ENCODE results near the gene VTI1A. TPM values are rescaled to one million over a fixed set of nuclear protein-coding genes. Genes with fewer than 3 reads are reported as not detected.

The VTI1A gene
- total RNA-seq, 2 donors from 2014 or later = 21.0 to 29.6 TPM

DNA sequence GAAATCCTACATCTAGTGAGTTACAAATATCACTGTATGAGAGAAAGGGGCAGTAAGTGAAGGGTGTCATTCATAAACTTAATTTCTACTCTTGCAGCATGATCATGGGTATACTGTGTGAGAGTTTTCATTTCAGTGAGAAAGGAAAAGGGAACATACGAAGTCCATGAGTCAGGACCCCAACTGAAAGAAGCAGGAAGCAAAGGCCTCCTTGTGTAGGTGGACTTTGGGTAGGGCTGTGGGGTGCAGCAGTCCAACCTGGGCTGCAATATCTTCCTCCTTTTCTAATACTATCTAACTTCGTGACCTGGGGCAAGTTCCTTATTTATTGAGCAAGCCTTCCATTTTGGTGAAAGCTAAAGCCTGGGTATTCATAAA, 254.9 kb downstream of the VTI1A start:
- H3K9me3 ChIP-seq = no peaks in the 10 kb centered on the region
- no peaks in the 10 kb centered on the region for H3K4me1 ChIP-seq
- H3K27ac ChIP-seq = no peak overlapping the region
- H3K4me3 ChIP-seq = no peak overlapping the region
- H3K36me3 ChIP-seq = no peaks in the 10 kb centered on the region
- no peaks in the 10 kb centered on the region for H3K27me3 ChIP-seq
- TF ChIP-seq CTCF (IDR thresholded peaks at IDR 0.05) = no peak
- DNase-seq (ENCODE audit: low spot score) = no peak

DNA sequence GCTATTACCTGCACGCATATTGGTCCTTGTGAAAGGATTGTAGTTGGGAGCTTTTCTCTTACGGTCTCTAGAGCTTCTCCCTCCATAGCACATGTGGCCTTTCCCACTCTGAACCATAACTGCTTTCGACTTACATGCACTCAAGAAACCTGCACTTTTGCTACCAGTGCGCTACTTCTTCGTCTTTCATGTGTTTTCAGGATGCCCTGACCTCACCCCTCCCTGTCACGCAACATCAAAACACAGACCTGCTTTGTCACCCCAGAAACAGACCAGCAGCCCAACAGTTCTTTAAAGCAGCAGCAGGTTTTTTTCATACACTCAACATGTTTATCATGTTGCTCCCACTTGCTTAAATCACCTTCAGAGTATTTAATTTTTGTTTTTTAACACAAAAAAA, 259.6 kb downstream of the VTI1A start:
- Histone ChIP-seq H3K9me3 (no peaks in the 10 kb centered on the region), H3K4me3 (no peak overlapping the region), H3K4me1 (no peaks in the 10 kb centered on the region), H3K27me3 (no peaks in the 10 kb centered on the region), H3K36me3 (no peaks in the 10 kb centered on the region), H3K27ac (no peak overlapping the region)
- no peak for TF ChIP-seq CTCF (IDR thresholded peaks at IDR 0.05)
- no peak for DNase-seq (ENCODE audit: low spot score)

DNA sequence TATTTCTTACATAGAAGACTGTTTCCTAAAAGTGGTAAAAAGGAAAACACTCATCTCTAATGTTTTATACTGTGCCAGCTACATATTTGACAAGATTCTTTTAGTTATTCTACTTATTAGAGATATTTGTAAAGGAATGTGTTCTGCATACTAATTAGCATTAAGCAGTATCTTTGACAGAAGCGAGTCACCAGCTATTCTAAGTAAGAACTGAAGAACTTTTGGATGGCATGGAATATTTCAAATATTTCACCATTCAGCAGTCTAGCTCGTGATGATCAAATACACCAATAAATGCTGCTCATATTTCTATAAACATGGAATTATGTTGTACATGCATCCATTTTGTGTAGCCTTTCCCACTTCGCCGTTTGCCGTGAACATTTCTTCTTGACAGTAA, 261.4 kb downstream of the VTI1A start:
- Histone ChIP-seq H3K9me3 (no peaks in the 10 kb centered on the region), H3K36me3 (no peaks in the 10 kb centered on the region), H3K27ac (no peak overlapping the region), H3K4me3 (no peak overlapping the region), H3K4me1 (no peaks in the 10 kb centered on the region), H3K27me3 (no peaks in the 10 kb centered on the region)
- no peak for TF ChIP-seq CTCF (IDR thresholded peaks at IDR 0.05)
- DNase-seq (ENCODE audit: low spot score) = no peak

GRCh38 chr10:112710528-112710927, 263.5 kb downstream of the VTI1A start:
- H3K36me3 ChIP-seq = no peaks in the 10 kb centered on the region
- H3K9me3 ChIP-seq = no peaks in the 10 kb centered on the region
- H3K27me3 ChIP-seq = no peaks in the 10 kb centered on the region
- no peak for DNase-seq (ENCODE audit: low spot score)
- no peak overlapping the region for H3K4me3 ChIP-seq
- H3K4me1 ChIP-seq = no peaks in the 10 kb centered on the region
- no peak for TF ChIP-seq CTCF (IDR thresholded peaks at IDR 0.05)
- H3K27ac ChIP-seq = no peak overlapping the region

GRCh38 chr10:112711366-112711765, 264.4 kb downstream of the VTI1A start:
- no peaks in the 10 kb centered on the region for H3K27me3 ChIP-seq
- DNase-seq (ENCODE audit: low spot score) = no peak
- no peaks in the 10 kb centered on the region for H3K36me3 ChIP-seq
- H3K9me3 ChIP-seq = no peaks in the 10 kb centered on the region
- no peak overlapping the region for H3K4me3 ChIP-seq
- no peaks in the 10 kb centered on the region for H3K4me1 ChIP-seq
- TF ChIP-seq CTCF (IDR thresholded peaks at IDR 0.05) = no peak
- no peak overlapping the region for H3K27ac ChIP-seq

- Histone ChIP-seq H3K27me3 (no peaks in the 10 kb centered on the region), H3K4me3 (no peak overlapping the region), H3K4me1 (no peaks in the 10 kb centered on the region), H3K36me3 (no peaks in the 10 kb centered on the region), H3K9me3 (no peaks in the 10 kb centered on the region), H3K27ac (no peak overlapping the region)
- DNase-seq (ENCODE audit: low spot score) = no peak
- no peak for TF ChIP-seq CTCF (IDR thresholded peaks at IDR 0.05)
Observed at GRCh38 chr10:112712536-112712935, 265.5 kb downstream of the VTI1A start.

All from right atrium auricular region (tissue), 2 donors.